Measurements from ENCODE around the gene SLC16A4.

- TF ChIP-seq CTCF (IDR thresholded peaks at IDR 0.05) = no peak
- TF ChIP-seq EZH2phosphoT487 (IDR thresholded peaks at IDR 0.05; ENCODE audit: borderline replicate concordance, low read depth) = no peak
- no peak for TF ChIP-seq MXI1 (IDR thresholded peaks at IDR 0.05; ENCODE audit: low read depth, low read length)
- TF ChIP-seq TAF1 (IDR thresholded peaks at IDR 0.05; ENCODE audit: borderline replicate concordance, low read depth, low read length) = no peak
- no peak for TF ChIP-seq YY1 (IDR thresholded peaks at IDR 0.05; ENCODE audit: low read depth)
Measured at GRCh38 chr1:110344152-110344551, 46.7 kb downstream of the SLC16A4 start.

Measured in SK-N-SH (cell line).